T-helper 17 cell (primary cell): ENCODE measurements around the gene SPATA12. TPM values are rescaled to one million over a fixed set of nuclear protein-coding genes. Genes with fewer than 3 reads are reported as not detected.

Experiments used
- ATAC-seq: fragments of 150-1000 bp; cut with Tn5 transposase; 2 replicates; pipeline ENCODE4 v1.10.0; 2021; ENCODE audit warnings: mild to moderate bottlenecking, moderate library complexity
- DNase-seq, 3 donors: peaks; one replicate each; pipeline versions ENCODE4 v3.0.0 to v3.0.0-alpha.2; 2020 to 2021
- H3K9me3 ChIP-seq: one replicate; pipeline ENCODE4 v1.7.0; 2013; ENCODE audit warnings: low read length, mild to moderate bottlenecking; ENCODE audit not compliant: control insufficient read depth, poor library complexity, severe bottlenecking
- H3K27ac Mint-ChIP-seq: one replicate; pipeline ENCODE4 v1.8.0; 2022; ENCODE audit warnings: mild to moderate bottlenecking, moderate library complexity, mixed read lengths
- H3K27me3 Mint-ChIP-seq: one replicate; pipeline ENCODE4 v1.8.0; 2022; ENCODE audit warnings: mixed read lengths
- H3K36me3 Mint-ChIP-seq: one replicate; pipeline ENCODE4 v1.8.0; 2022; ENCODE audit warnings: low read depth, mixed read lengths
- H3K4me1 Mint-ChIP-seq: one replicate; pipeline ENCODE4 v1.8.0; 2022; ENCODE audit warnings: mild to moderate bottlenecking, mixed read lengths
- H3K4me3 Mint-ChIP-seq: one replicate; pipeline ENCODE4 v1.8.0; 2022; ENCODE audit warnings: mild to moderate bottlenecking, moderate library complexity, mixed read lengths
- total RNA-seq, 4 donors: library from RNA in 2 of 4; stranded (reverse) in 2 of 4; gene quantifications; one replicate each; pipeline ENCODE4 v1.2.3 and lab custom pipeline; 2022 to 2026

Gene SPATA12
- total RNA-seq, 2 donors from 2014 or later: not detected

GRCh38 chr3:57031631-57032541, 28.6 kb upstream of the SPATA12 start:
- no peaks in the 10 kb centered on the region for H3K9me3 ChIP-seq

GRCh38 chr3:57036952-57037351, 23.5 kb upstream of the SPATA12 start:
- DNase-seq (no peak), ATAC-seq (no peak)
- no peaks in the 10 kb centered on the region for H3K9me3 ChIP-seq
- no peaks in the 10 kb centered on the region for H3K4me1 Mint-ChIP-seq
- H3K36me3 Mint-ChIP-seq: peaks cover 2% of the 10 kb centered on the region
- peaks cover 45% of the 10 kb centered on the region for H3K27me3 Mint-ChIP-seq
- H3K4me3 Mint-ChIP-seq: no peak overlapping the region
- H3K27ac Mint-ChIP-seq: no peak overlapping the region

More at GRCh38 chr3:57031631-57032541, 28.6 kb upstream of the SPATA12 start:
- ATAC-seq (no peak), DNase-seq (no peak)
- Mint-ChIP-seq H3K4me3 (no peak overlapping the region), H3K27ac (no peak overlapping the region), H3K27me3 (peaks cover 11% of the 10 kb centered on the region), H3K36me3 (no peaks in the 10 kb centered on the region), H3K4me1 (no peaks in the 10 kb centered on the region)

GRCh38 chr3:57038466-57039164, 21.8 kb upstream of the SPATA12 start:
- H3K4me3 Mint-ChIP-seq: no peak overlapping the region

GRCh38 chr3:57041674-57042073, 18.8 kb upstream of the SPATA12 start:
- H3K27me3 Mint-ChIP-seq: peaks cover 49% of the 10 kb centered on the region
- H3K27ac Mint-ChIP-seq: no peak overlapping the region
- peaks cover 2% of the 10 kb centered on the region for H3K36me3 Mint-ChIP-seq
- H3K4me3 Mint-ChIP-seq: no peak overlapping the region
- no peak for ATAC-seq
- DNase-seq: no peak
- no peaks in the 10 kb centered on the region for H3K4me1 Mint-ChIP-seq
- H3K9me3 ChIP-seq: no peaks in the 10 kb centered on the region

More at GRCh38 chr3:57038466-57039164, 21.8 kb upstream of the SPATA12 start:
- Mint-ChIP-seq H3K27ac (no peak overlapping the region), H3K27me3 (peaks cover 50% of the 10 kb centered on the region), H3K4me1 (no peaks in the 10 kb centered on the region), H3K36me3 (peaks cover 2% of the 10 kb centered on the region)
- ATAC-seq (no peak), DNase-seq (no peak)
- H3K9me3 ChIP-seq: no peaks in the 10 kb centered on the region

- no peak for ATAC-seq
- peaks cover 2% of the 10 kb centered on the region for H3K36me3 Mint-ChIP-seq
- H3K4me1 Mint-ChIP-seq: peaks cover 4% of the 10 kb centered on the region
- no peak for DNase-seq
- no peaks in the 10 kb centered on the region for H3K9me3 ChIP-seq
- H3K4me3 Mint-ChIP-seq: no peak overlapping the region
- no peak overlapping the region for H3K27ac Mint-ChIP-seq
- H3K27me3 Mint-ChIP-seq: peaks cover 47% of the 10 kb centered on the region
Observed at GRCh38 chr3:57043518-57043917, 16.9 kb upstream of the SPATA12 start.

DNA sequence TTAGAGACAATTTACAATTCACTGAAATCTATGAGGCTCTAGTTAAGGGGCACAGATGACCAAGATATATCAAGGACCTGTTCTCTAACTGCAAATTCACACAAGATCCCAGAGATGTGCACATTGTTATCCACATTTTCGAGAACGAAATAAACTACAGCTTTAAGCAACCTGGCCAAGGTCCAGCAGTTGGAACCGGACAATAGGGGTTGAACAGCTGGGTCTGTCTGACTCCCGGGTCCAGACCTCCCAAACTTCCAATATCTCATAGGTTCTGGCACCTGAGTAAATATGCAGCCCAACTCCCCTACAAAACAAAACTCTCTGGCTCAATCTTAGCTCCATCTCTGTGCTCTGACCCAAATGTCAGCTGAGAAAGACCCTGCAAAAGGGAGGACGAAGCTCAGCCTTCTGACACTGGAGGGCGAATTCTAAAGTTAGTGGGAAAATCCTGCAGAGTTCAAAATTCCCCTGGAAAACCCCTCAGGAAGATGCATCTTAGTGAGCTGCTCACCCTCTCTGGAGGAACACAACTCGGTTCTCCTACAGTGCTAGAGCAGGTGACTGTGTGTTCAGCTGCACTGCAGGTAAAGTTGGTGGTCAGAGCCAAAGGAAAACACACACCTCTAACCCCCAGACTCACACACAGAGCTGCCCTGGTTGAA, 14.2 kb upstream of the SPATA12 start:
- no peaks in the 10 kb centered on the region for H3K9me3 ChIP-seq
- Mint-ChIP-seq H3K27ac (no peak overlapping the region), H3K27me3 (peaks cover 34% of the 10 kb centered on the region), H3K36me3 (peaks cover 2% of the 10 kb centered on the region), H3K4me1 (peaks cover 4% of the 10 kb centered on the region), H3K4me3 (no peak overlapping the region)
- ATAC-seq (no peak), DNase-seq (no peak)

DNA sequence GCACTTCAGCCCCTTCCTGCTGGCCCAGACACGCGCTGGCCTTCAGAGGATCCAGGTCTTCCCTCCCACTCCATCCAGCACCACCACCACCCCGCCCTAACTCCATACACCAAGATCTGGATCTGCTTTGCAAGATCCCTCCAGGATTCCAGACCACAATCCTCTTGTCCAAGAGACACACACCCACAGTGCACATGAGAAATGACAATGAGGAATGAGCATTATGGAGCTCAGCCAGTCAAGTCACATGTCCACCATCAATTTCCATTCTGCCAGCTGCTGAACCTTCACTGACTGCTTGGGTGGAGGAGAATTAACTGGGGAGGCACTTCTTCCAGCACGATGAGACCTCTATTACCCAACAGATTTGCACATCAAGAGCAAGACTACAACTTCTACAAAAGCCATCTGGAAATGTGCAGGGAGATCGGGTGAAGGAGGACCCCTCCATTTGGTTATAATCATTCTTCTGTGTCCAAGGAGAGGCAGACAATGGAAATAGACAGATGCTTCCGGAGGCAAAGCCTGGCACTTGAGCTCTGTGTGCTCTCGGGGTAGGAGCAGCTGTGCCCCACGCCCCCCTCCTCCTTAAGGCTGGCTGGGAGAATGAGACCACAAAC, 12.3 kb upstream of the SPATA12 start:
- no peak for ATAC-seq
- Mint-ChIP-seq H3K4me1 (peaks cover 4% of the 10 kb centered on the region), H3K27ac (no peak overlapping the region), H3K4me3 (no peak overlapping the region), H3K27me3 (peaks cover 35% of the 10 kb centered on the region), H3K36me3 (no peaks in the 10 kb centered on the region)
- DNase-seq: no peak
- H3K9me3 ChIP-seq: no peaks in the 10 kb centered on the region

- no peaks in the 10 kb centered on the region for H3K9me3 ChIP-seq
- Mint-ChIP-seq H3K27ac (no peak overlapping the region), H3K4me3 (no peak overlapping the region), H3K27me3 (peaks cover 39% of the 10 kb centered on the region), H3K36me3 (no peaks in the 10 kb centered on the region), H3K4me1 (peaks cover 4% of the 10 kb centered on the region)
- DNase-seq: no peak
- ATAC-seq: no peak
Observed at GRCh38 chr3:57048728-57049127, 11.7 kb upstream of the SPATA12 start.

- no peak for ATAC-seq
- no peak for DNase-seq
- Mint-ChIP-seq H3K4me1 (peaks cover 6% of the 10 kb centered on the region), H3K4me3 (no peak overlapping the region), H3K27me3 (peaks cover 58% of the 10 kb centered on the region), H3K27ac (no peak overlapping the region), H3K36me3 (peaks cover 4% of the 10 kb centered on the region)
- no peaks in the 10 kb centered on the region for H3K9me3 ChIP-seq
Observed at GRCh38 chr3:57052662-57053061, 7.8 kb upstream of the SPATA12 start.

GRCh38 chr3:57053122-57053521, 7.3 kb upstream of the SPATA12 start:
- peaks cover 4% of the 10 kb centered on the region for H3K4me1 Mint-ChIP-seq
- no peaks in the 10 kb centered on the region for H3K9me3 ChIP-seq
- H3K36me3 Mint-ChIP-seq: peaks cover 4% of the 10 kb centered on the region
- DNase-seq (no peak), ATAC-seq (no peak)
- H3K27ac Mint-ChIP-seq: no peak overlapping the region
- H3K4me3 Mint-ChIP-seq: no peak overlapping the region
- H3K27me3 Mint-ChIP-seq: peaks cover 53% of the 10 kb centered on the region

GRCh38 chr3:57057351-57057750, 3.1 kb upstream of the SPATA12 start:
- Mint-ChIP-seq H3K27me3 (peaks cover 39% of the 10 kb centered on the region), H3K36me3 (peaks cover 4% of the 10 kb centered on the region), H3K4me3 (no peak overlapping the region), H3K27ac (no peak overlapping the region), H3K4me1 (peaks cover 2% of the 10 kb centered on the region)
- no peak for ATAC-seq
- no peak for DNase-seq
- no peaks in the 10 kb centered on the region for H3K9me3 ChIP-seq

DNA sequence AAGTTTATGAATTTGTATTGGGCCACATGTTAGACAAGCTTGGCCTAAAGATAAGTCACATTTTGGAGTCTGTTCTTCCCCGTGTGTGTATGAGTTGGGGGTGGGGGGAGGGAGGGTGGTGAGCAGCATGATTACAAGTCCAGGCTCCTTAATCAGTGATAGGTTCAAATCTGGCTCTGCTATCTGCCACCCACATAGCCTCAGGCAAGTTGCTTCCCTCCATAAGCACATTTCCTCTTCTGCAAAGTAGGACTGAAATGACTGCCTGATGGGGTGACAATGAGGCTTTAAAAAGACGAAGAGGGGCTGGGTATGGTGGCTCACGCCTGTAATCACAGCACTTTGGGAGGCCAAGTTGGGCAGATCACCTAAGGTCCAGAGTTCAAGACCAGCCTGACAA, 1.1 kb upstream of the SPATA12 start:
- H3K4me1 Mint-ChIP-seq: peaks cover 6% of the 10 kb centered on the region
- H3K27me3 Mint-ChIP-seq: peaks cover 22% of the 10 kb centered on the region
- ATAC-seq (no peak), DNase-seq (no peak)
- H3K36me3 Mint-ChIP-seq: peaks cover 7% of the 10 kb centered on the region
- no peak overlapping the region for H3K27ac Mint-ChIP-seq
- no peaks in the 10 kb centered on the region for H3K9me3 ChIP-seq
- no peak overlapping the region for H3K4me3 Mint-ChIP-seq

DNA sequence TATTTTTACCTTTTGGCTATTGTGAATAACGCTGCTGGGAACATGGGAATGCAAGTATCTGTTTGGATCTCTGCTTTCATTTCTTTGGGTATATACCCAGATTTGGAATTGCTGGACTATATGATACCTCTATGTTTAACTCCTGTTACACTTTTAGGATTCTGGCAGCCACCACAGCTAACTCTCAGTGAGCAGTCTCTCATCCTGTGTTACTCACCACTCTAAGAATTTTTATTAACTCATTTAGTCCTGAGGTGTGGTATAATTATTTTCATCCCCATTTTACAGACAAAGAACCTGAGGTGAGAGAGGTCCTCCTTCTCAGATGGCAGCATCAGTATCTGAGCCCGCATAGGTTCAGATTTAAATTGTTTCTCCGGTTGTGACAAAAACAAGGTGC, 1.1 kb downstream of the SPATA12 start:
- H3K27me3 Mint-ChIP-seq: peaks cover 7% of the 10 kb centered on the region
- DNase-seq (no peak), ATAC-seq (no peak)
- no peak overlapping the region for H3K27ac Mint-ChIP-seq
- H3K36me3 Mint-ChIP-seq: peaks cover 3% of the 10 kb centered on the region
- H3K4me1 Mint-ChIP-seq: peaks cover 4% of the 10 kb centered on the region
- no peaks in the 10 kb centered on the region for H3K9me3 ChIP-seq
- no peak overlapping the region for H3K4me3 Mint-ChIP-seq
